WTC11 (cell line): ENCODE measurements around the gene OBSL1. TPM values are rescaled to one million over a fixed set of nuclear protein-coding genes. Genes with fewer than 3 reads are reported as not detected.

Experiments
- ATAC-seq: fragments of 200-7000 bp; cut with Tn5 transposase; 2 replicates; pipeline ENCODE4 v1.10.0; 2021; ENCODE audit warnings: mild to moderate bottlenecking, moderate library complexity
- CTCF ChIA-PET: fragments of 300-600 bp; sonication (Branson Sonifier 250); formaldehyde crosslinking; loops from one replicate; lab custom pipeline; 2021; ENCODE audit warnings: antibody characterized with exemption; lab: Charles Lee
- POLR2A ChIA-PET: fragments of 350-600 bp; sonication (Branson Sonifier 250); formaldehyde crosslinking; loops from one replicate; lab custom pipeline; 2021; ENCODE audit warnings: antibody characterized with exemption; lab: Charles Lee
- DNase-seq: peaks from one replicate; pipeline ENCODE4 v3.0.0; 2021; ENCODE audit warnings: low spot score
- H3K27ac Mint-ChIP-seq: 2 replicates; pipeline ENCODE4 v1.8.0; 2021; ENCODE audit warnings: mixed read lengths
- H3K27me3 Mint-ChIP-seq: 2 replicates; pipeline ENCODE4 v1.8.0; 2021; ENCODE audit warnings: low read depth, mild to moderate bottlenecking, moderate library complexity, mixed read lengths
- H3K36me3 Mint-ChIP-seq: 2 replicates; pipeline ENCODE4 v1.8.0; 2021; ENCODE audit warnings: mixed read lengths
- H3K4me1 Mint-ChIP-seq: 2 replicates; pipeline ENCODE4 v1.8.0; 2022; ENCODE audit warnings: mixed read lengths
- H3K4me3 Mint-ChIP-seq: 2 replicates; pipeline ENCODE4 v1.8.0; 2021; ENCODE audit warnings: mild to moderate bottlenecking, moderate library complexity, mixed read lengths
- H3K9me3 Mint-ChIP-seq: 2 replicates; pipeline ENCODE4 v1.8.0; 2021; ENCODE audit warnings: mixed read lengths
- CREM ChIP-seq: sonication (generic); formaldehyde crosslinking; IDR thresholded peaks from 2 replicates; pipeline ENCODE4 v1.8.1; 2022; ENCODE audit warnings: mild to moderate bottlenecking, missing genetic modification reagents, moderate library complexity
- E2F4 ChIP-seq: sonication (generic); formaldehyde crosslinking; IDR thresholded peaks from 2 replicates; pipeline ENCODE4 v1.8.1; 2022; ENCODE audit warnings: low read depth, mild to moderate bottlenecking, moderate library complexity, missing genetic modification reagents, borderline replicate concordance
- ESRRA ChIP-seq: sonication (generic); formaldehyde crosslinking; IDR thresholded peaks from 2 replicates; pipeline ENCODE4 v1.8.1; 2022; ENCODE audit warnings: mild to moderate bottlenecking, missing genetic modification reagents, borderline replicate concordance
- ETV6 ChIP-seq: sonication (generic); formaldehyde crosslinking; IDR thresholded peaks from 2 replicates; pipeline ENCODE4 v1.8.1; 2022; ENCODE audit warnings: mild to moderate bottlenecking, missing genetic modification reagents
- GABPB1 ChIP-seq: sonication (generic); formaldehyde crosslinking; IDR thresholded peaks from 2 replicates; pipeline ENCODE4 v1.8.1; 2023; ENCODE audit warnings: mild to moderate bottlenecking, missing genetic modification reagents
- KAT7 ChIP-seq: sonication (generic); formaldehyde crosslinking; IDR thresholded peaks from 2 replicates; pipeline ENCODE4 v1.8.1; 2023; ENCODE audit warnings: missing genetic modification reagents, mild to moderate bottlenecking, borderline replicate concordance
- NR2C2 ChIP-seq: sonication (generic); formaldehyde crosslinking; IDR thresholded peaks from 2 replicates; pipeline ENCODE4 v1.8.0; 2022; ENCODE audit warnings: mild to moderate bottlenecking, missing genetic modification reagents
- NR3C1 ChIP-seq: sonication (generic); formaldehyde crosslinking; conservative IDR thresholded peaks from 2 replicates; pipeline ENCODE4 v1.8.1; 2023; ENCODE audit warnings: low read depth, mild to moderate bottlenecking, missing genetic modification reagents
- TEAD1 ChIP-seq: sonication (generic); formaldehyde crosslinking; IDR thresholded peaks from 2 replicates; pipeline ENCODE4 v1.8.0; 2022; ENCODE audit warnings: mild to moderate bottlenecking, missing genetic modification reagents
- USF1 ChIP-seq: sonication (generic); formaldehyde crosslinking; IDR thresholded peaks from 2 replicates; pipeline ENCODE4 v1.8.0; 2022; ENCODE audit warnings: mild to moderate bottlenecking, missing genetic modification reagents
- ZNF121 ChIP-seq: sonication (generic); formaldehyde crosslinking; IDR thresholded peaks from 2 replicates; pipeline ENCODE4 v1.8.0; 2023; ENCODE audit warnings: missing genetic modification reagents
- ZNF138 ChIP-seq: sonication (generic); formaldehyde crosslinking; conservative IDR thresholded peaks from 2 replicates; pipeline ENCODE4 v1.8.1; 2022; ENCODE audit warnings: mild to moderate bottlenecking, moderate library complexity, missing genetic modification reagents
- ZNF263 ChIP-seq: sonication (generic); formaldehyde crosslinking; IDR thresholded peaks from 2 replicates; pipeline ENCODE4 v1.8.1; 2022; ENCODE audit warnings: low read depth, mild to moderate bottlenecking, moderate library complexity, missing genetic modification reagents
- ZNF416 ChIP-seq: fragments of 250-450 bp; sonication (Bioruptor Pico); IDR thresholded peaks from 2 replicates; pipeline ENCODE4 v1.9.0; 2021; ENCODE audit warnings: mild to moderate bottlenecking, inconsistent platforms
- total RNA-seq: library from RNA; stranded (reverse); gene quantifications from 3 replicates; pipeline ENCODE4 v1.2.3, GENCODE V29; 2021
- TF ChIP-seq, protein P1 (sequence below): sonication (generic); formaldehyde crosslinking; IDR thresholded peaks from 2 replicates; pipeline ENCODE4 v1.8.0; 2022; ENCODE audit warnings: mild to moderate bottlenecking, missing genetic modification reagents
- TF ChIP-seq, protein P2 (sequence below): fragments of 250-450 bp; sonication (Bioruptor Pico); IDR thresholded peaks from 2 replicates; pipeline ENCODE4 v2.1.2; 2022; ENCODE audit warnings: mild to moderate bottlenecking, moderate library complexity
- TF ChIP-seq, protein P3 (sequence below): fragments of 200-600 bp; IDR thresholded peaks from 2 replicates; pipeline ENCODE4 v1.8.0; 2022; ENCODE audit warnings: antibody characterized with exemption
- TF ChIP-seq, protein P4 (sequence below): fragments of 250-450 bp; sonication (Bioruptor Pico); IDR thresholded peaks from 2 replicates; pipeline ENCODE4 v1.9.0; 2021; ENCODE audit warnings: mild to moderate bottlenecking, borderline replicate concordance
- TF ChIP-seq, protein P5 (sequence below): sonication (generic); formaldehyde crosslinking; IDR thresholded peaks from 2 replicates; pipeline ENCODE4 v1.8.1; 2023; ENCODE audit warnings: mild to moderate bottlenecking, moderate library complexity, missing genetic modification reagents

Gene OBSL1
- total RNA-seq, 1 experiment from 2014 or later, result 159 TPM

DNA sequence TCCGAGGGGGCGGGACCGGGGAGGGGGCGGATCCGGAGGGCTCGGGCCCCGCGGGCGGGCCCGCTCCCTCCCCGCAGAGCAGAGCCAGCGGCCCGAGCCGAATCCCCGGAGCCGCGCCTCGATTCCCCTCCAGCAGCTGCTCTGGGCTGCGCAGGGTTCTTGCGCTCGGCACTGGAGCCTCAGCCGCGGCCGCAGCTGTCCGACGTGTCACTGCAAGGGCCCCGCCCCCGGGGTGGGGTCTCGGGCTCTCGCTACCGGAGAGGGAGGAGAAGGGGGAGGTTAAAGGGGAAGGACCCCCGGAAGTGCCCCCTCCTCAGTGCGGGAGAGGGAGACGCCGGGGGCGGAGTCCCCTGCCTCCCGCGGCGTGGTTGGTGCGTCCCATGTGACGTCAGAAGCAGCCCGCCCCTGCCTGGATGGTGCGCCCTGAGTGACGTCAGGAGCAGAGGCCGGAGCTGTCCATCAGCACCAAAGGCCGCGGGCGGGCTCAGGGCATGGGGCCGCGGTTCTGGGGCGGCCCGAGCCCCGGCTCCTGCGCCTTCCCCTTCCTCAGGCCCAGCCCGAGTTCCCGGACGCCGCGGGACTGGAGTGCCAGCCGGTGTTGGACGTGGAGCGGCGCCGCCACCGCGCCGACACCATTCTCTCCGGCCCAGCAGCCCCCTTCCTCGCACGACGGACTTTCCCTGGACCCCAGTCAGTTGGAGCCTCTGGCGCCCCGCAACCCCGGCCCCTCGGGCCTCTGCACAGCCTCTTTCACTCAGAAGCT is 27.6 kb downstream of the OBSL1 start, which contains the start of the genes CHPF and TMEM198 (continued):
- TF ChIP-seq ESRRA (0 out of 2 replicates have a peak, but pooled peaks have one; percentile 27), ZNF416 (CRISPR knock-in tag) (no peak), CREM (peak; percentile 96), USF1 (CRISPR knock-in tag) (no peak), E2F4 (CRISPR knock-in tag) (peak; percentile 53; the same call in 1 of the 2 replicates), ETV6 (no peak), ZNF138 (CRISPR knock-in tag) (peak; percentile 55; the same call in 1 of the 2 replicates), ZNF121 (no peak), ZNF263 (CRISPR knock-in tag) (no peak), NR3C1 (CRISPR knock-in tag) (0 out of 2 replicates have a peak, but pooled peaks have one; percentile 30), GABPB1 (CRISPR knock-in tag) (peak; percentile 83), NR2C2 (CRISPR knock-in tag) (no peak), KAT7 (CRISPR knock-in tag) (no peak), TEAD1 (CRISPR knock-in tag) (no peak)
- TF ChIP-seq, protein P1, sequence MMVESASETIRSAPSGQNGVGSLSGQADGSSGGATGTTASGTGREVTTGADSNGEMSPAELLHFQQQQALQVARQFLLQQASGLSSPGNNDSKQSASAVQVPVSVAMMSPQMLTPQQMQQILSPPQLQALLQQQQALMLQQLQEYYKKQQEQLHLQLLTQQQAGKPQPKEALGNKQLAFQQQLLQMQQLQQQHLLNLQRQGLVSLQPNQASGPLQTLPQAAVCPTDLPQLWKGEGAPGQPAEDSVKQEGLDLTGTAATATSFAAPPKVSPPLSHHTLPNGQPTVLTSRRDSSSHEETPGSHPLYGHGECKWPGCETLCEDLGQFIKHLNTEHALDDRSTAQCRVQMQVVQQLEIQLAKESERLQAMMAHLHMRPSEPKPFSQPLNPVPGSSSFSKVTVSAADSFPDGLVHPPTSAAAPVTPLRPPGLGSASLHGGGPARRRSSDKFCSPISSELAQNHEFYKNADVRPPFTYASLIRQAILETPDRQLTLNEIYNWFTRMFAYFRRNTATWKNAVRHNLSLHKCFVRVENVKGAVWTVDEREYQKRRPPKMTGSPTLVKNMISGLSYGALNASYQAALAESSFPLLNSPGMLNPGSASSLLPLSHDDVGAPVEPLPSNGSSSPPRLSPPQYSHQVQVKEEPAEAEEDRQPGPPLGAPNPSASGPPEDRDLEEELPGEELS (CRISPR knock-in tag), result 0 out of 2 replicates have a peak, but pooled peaks have one; percentile 47
- TF ChIP-seq, protein P2, sequence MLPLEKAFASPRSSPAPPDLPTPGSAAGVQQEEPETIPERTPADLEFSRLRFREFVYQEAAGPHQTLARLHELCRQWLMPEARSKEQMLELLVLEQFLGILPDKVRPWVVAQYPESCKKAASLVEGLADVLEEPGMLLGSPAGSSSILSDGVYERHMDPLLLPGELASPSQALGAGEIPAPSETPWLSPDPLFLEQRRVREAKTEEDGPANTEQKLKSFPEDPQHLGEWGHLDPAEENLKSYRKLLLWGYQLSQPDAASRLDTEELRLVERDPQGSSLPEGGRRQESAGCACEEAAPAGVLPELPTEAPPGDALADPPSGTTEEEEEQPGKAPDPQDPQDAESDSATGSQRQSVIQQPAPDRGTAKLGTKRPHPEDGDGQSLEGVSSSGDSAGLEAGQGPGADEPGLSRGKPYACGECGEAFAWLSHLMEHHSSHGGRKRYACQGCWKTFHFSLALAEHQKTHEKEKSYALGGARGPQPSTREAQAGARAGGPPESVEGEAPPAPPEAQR (CRISPR knock-in tag), result no peak
- TF ChIP-seq, protein P3, sequence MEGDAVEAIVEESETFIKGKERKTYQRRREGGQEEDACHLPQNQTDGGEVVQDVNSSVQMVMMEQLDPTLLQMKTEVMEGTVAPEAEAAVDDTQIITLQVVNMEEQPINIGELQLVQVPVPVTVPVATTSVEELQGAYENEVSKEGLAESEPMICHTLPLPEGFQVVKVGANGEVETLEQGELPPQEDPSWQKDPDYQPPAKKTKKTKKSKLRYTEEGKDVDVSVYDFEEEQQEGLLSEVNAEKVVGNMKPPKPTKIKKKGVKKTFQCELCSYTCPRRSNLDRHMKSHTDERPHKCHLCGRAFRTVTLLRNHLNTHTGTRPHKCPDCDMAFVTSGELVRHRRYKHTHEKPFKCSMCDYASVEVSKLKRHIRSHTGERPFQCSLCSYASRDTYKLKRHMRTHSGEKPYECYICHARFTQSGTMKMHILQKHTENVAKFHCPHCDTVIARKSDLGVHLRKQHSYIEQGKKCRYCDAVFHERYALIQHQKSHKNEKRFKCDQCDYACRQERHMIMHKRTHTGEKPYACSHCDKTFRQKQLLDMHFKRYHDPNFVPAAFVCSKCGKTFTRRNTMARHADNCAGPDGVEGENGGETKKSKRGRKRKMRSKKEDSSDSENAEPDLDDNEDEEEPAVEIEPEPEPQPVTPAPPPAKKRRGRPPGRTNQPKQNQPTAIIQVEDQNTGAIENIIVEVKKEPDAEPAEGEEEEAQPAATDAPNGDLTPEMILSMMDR, result no peak

- ATAC-seq (peak; percentile 2), DNase-seq (no peak)
- no peak overlapping the region for H3K27ac Mint-ChIP-seq
- ChIA-PET POLR2A (interaction anchor here (0.6 to 2.6 kb wide), 5 partner anchors 9 to 54 kb away, joined by 3 to 15 read pairs (median 4); partner anchors contain the start of gene STK11IP), CTCF (interaction anchor here (0.7 to 41.3 kb wide), 21 partner anchors 10 to 140 kb away, joined by 3 to 2316 read pairs (median 4); partner anchors contain the start of genes GMPPA, INHA, OBSL1 and SLC4A3)
- peaks cover 24% of the 10 kb centered on the region for H3K4me1 Mint-ChIP-seq
- H3K36me3 Mint-ChIP-seq, result peaks cover 28% of the 10 kb centered on the region
- no peaks in the 10 kb centered on the region for H3K9me3 Mint-ChIP-seq
- H3K4me3 Mint-ChIP-seq, result peak overlapping the region; percentile 86
- peaks cover 27% of the 10 kb centered on the region for H3K27me3 Mint-ChIP-seq
- TF ChIP-seq, protein P4, sequence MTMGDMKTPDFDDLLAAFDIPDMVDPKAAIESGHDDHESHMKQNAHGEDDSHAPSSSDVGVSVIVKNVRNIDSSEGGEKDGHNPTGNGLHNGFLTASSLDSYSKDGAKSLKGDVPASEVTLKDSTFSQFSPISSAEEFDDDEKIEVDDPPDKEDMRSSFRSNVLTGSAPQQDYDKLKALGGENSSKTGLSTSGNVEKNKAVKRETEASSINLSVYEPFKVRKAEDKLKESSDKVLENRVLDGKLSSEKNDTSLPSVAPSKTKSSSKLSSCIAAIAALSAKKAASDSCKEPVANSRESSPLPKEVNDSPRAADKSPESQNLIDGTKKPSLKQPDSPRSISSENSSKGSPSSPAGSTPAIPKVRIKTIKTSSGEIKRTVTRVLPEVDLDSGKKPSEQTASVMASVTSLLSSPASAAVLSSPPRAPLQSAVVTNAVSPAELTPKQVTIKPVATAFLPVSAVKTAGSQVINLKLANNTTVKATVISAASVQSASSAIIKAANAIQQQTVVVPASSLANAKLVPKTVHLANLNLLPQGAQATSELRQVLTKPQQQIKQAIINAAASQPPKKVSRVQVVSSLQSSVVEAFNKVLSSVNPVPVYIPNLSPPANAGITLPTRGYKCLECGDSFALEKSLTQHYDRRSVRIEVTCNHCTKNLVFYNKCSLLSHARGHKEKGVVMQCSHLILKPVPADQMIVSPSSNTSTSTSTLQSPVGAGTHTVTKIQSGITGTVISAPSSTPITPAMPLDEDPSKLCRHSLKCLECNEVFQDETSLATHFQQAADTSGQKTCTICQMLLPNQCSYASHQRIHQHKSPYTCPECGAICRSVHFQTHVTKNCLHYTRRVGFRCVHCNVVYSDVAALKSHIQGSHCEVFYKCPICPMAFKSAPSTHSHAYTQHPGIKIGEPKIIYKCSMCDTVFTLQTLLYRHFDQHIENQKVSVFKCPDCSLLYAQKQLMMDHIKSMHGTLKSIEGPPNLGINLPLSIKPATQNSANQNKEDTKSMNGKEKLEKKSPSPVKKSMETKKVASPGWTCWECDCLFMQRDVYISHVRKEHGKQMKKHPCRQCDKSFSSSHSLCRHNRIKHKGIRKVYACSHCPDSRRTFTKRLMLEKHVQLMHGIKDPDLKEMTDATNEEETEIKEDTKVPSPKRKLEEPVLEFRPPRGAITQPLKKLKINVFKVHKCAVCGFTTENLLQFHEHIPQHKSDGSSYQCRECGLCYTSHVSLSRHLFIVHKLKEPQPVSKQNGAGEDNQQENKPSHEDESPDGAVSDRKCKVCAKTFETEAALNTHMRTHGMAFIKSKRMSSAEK (CRISPR knock-in tag), result no peak
- no peak for TF ChIP-seq GABPB1 (CRISPR knock-in tag)
- TF ChIP-seq, protein P5, sequence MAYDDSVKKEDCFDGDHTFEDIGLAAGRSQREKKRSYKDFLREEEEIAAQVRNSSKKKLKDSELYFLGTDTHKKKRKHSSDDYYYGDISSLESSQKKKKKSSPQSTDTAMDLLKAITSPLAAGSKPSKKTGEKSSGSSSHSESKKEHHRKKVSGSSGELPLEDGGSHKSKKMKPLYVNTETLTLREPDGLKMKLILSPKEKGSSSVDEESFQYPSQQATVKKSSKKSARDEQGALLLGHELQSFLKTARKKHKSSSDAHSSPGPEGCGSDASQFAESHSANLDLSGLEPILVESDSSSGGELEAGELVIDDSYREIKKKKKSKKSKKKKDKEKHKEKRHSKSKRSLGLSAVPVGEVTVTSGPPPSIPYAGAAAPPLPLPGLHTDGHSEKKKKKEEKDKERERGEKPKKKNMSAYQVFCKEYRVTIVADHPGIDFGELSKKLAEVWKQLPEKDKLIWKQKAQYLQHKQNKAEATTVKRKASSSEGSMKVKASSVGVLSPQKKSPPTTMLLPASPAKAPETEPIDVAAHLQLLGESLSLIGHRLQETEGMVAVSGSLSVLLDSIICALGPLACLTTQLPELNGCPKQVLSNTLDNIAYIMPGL (CRISPR knock-in tag), result peak; percentile 65; the same call in 1 of the 2 replicates
These were observed 28.3 kb downstream of the OBSL1 start for GRCh38 chr2:219542931-219543595.
